DOHH2 (cell line): ENCODE results near the gene EPS15.

Source experiments
- H3F3A ChIP-seq: fragments of 200-600 bp; sonication (generic), shearing (Covaris generic); 2 replicates; pipeline ENCODE4 v1.6.0; 2016; ENCODE audit warnings: antibody characterized with exemption, mild to moderate bottlenecking; ENCODE audit not compliant: control insufficient read depth, insufficient read depth
- H3K27ac ChIP-seq: fragments of 200-600 bp; sonication (generic); 2 replicates; pipeline ENCODE4 v1.5.1; 2014; ENCODE audit warnings: low read depth, mild to moderate bottlenecking, low read length, moderate library complexity
- H3K27me3 ChIP-seq: fragments of 200-600 bp; sonication (generic); 2 replicates; pipeline ENCODE4 v1.6.1; 2014; ENCODE audit warnings: mild to moderate bottlenecking, low read length, mixed read lengths; ENCODE audit not compliant: control insufficient read depth
- H3K36me3 ChIP-seq: fragments of 200-600 bp; sonication (generic); 2 replicates; pipeline ENCODE4 v1.6.1; 2014; ENCODE audit warnings: mild to moderate bottlenecking, low read length, moderate library complexity, mixed read lengths; ENCODE audit not compliant: control insufficient read depth
- H3K4me1 ChIP-seq: fragments of 200-600 bp; sonication (generic); 2 replicates; pipeline ENCODE4 v1.6.1; 2014; ENCODE audit warnings: mild to moderate bottlenecking, low read length, mixed read lengths; ENCODE audit not compliant: control insufficient read depth
- H3K4me2 ChIP-seq: fragments of 200-600 bp; sonication (generic); 2 replicates; pipeline ENCODE4 v1.6.0; 2014; ENCODE audit warnings: mild to moderate bottlenecking, low read length, moderate library complexity
- H3K4me3 ChIP-seq: fragments of 200-600 bp; sonication (generic); 2 replicates; pipeline ENCODE4 v1.5.1; 2014; ENCODE audit warnings: mild to moderate bottlenecking, low read length, mixed read lengths
- H3K79me2 ChIP-seq: fragments of 200-600 bp; sonication (generic); 2 replicates; pipeline ENCODE4 v1.6.1; 2014; ENCODE audit warnings: mild to moderate bottlenecking, low read length, mixed read lengths; ENCODE audit not compliant: control insufficient read depth
- H3K9me2 ChIP-seq: fragments of 200-600 bp; sonication (generic); replicated peaks from 2 replicates; pipeline ENCODE4 v1.6.1; 2014; ENCODE audit warnings: mild to moderate bottlenecking, low read length, mixed read lengths; ENCODE audit not compliant: control insufficient read depth
- H3K9me3 ChIP-seq: fragments of 200-600 bp; sonication (generic); 2 replicates; pipeline ENCODE4 v1.6.1; 2014; ENCODE audit warnings: antibody characterized with exemption, low read length, mixed read lengths; ENCODE audit not compliant: control insufficient read depth, insufficient read depth
- H4K20me1 ChIP-seq: fragments of 200-600 bp; sonication (generic); 2 replicates; pipeline ENCODE4 v1.6.0; 2014; ENCODE audit warnings: low read depth, mild to moderate bottlenecking, antibody characterized with exemption, low read length, moderate library complexity; ENCODE audit not compliant: control insufficient read depth, insufficient read depth
- EZH2phosphoT487 ChIP-seq: fragments of 200-600 bp; sonication (generic); IDR thresholded peaks from 2 replicates; pipeline ENCODE4 v1.6.1; 2017; ENCODE audit warnings: borderline replicate concordance, mild to moderate bottlenecking, antibody characterized with exemption, low read length, moderate library complexity, mixed read lengths
- TF ChIP-seq, protein P1 (sequence below): fragments of 200-600 bp; sonication (generic); IDR thresholded peaks from one replicate; pipeline ENCODE4 v1.5.1; 2014; ENCODE audit warnings: antibody characterized with exemption, mild to moderate bottlenecking, low read depth, low read length; ENCODE audit not compliant: poor library complexity, severe bottlenecking

EPS15 gene

DNA sequence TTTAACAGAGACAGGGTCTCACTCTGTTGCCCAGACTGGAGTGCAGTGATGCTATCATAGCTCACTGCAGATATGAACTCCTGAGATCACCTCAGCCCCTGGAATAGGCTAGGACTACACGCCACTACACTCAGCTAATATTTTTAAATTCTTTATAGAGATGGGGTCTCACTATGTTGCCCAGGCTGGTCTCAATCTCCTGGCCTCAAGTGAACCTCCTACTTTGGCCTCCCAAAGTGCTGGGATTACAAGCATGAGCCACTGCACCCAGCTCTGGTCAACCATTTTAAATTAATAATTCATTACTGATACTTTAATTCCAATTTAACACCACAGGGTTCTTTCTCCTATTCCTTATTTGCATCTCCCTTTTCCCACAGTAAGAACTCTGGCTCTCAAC is 18.5 kb upstream of the EPS15 start:
- Histone ChIP-seq H3K9me3 (no peaks in the 10 kb centered on the region), H3K36me3 (no peaks in the 10 kb centered on the region), H3K4me2 (no peak overlapping the region), H3K4me3 (no peak overlapping the region), H3K27ac (no peak overlapping the region), H3K4me1 (peaks cover 15% of the 10 kb centered on the region), H3K9me2 (no peaks in the 10 kb centered on the region), H3K79me2 (no peaks in the 10 kb centered on the region), H3K27me3 (no peaks in the 10 kb centered on the region), H3F3A (no peaks in the 10 kb centered on the region), H4K20me1 (no peaks in the 10 kb centered on the region)
- no peak for TF ChIP-seq EZH2phosphoT487
- TF ChIP-seq, protein P1, sequence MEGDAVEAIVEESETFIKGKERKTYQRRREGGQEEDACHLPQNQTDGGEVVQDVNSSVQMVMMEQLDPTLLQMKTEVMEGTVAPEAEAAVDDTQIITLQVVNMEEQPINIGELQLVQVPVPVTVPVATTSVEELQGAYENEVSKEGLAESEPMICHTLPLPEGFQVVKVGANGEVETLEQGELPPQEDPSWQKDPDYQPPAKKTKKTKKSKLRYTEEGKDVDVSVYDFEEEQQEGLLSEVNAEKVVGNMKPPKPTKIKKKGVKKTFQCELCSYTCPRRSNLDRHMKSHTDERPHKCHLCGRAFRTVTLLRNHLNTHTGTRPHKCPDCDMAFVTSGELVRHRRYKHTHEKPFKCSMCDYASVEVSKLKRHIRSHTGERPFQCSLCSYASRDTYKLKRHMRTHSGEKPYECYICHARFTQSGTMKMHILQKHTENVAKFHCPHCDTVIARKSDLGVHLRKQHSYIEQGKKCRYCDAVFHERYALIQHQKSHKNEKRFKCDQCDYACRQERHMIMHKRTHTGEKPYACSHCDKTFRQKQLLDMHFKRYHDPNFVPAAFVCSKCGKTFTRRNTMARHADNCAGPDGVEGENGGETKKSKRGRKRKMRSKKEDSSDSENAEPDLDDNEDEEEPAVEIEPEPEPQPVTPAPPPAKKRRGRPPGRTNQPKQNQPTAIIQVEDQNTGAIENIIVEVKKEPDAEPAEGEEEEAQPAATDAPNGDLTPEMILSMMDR: no peak

DNA sequence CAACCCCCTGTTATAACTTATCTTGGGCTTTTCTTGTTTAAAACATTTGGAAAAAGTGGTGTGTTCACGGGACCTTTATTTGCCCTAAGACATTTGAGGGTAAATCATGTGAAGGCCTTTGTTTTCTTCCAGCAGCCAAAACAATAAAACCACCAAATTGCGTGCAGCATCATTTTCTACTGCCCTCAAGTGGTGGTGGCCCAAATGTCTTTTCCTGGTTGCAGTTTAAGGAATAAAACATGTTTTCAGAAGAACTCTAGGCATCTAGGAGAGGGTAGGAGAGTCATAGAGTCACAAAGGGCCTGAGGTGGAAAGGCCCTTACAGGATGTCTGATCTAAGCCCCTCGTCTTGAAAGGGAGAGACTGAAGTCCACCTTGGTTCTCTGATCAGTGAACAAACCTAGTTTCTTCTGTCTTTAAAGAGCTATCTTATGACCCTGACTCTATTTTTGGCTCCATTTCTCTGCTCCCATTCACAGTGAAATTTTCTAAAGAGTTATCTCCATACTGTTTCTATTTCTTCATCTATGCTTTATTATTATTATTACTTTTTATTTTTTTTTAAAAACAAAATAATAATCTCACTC is 16.0 kb upstream of the EPS15 start:
- no peaks in the 10 kb centered on the region for H3K79me2 ChIP-seq
- H3K27me3 ChIP-seq: no peaks in the 10 kb centered on the region
- no peaks in the 10 kb centered on the region for H3K9me3 ChIP-seq
- no peaks in the 10 kb centered on the region for H3K9me2 ChIP-seq
- no peaks in the 10 kb centered on the region for H4K20me1 ChIP-seq
- no peak overlapping the region for H3K27ac ChIP-seq
- no peak for TF ChIP-seq EZH2phosphoT487
- TF ChIP-seq, protein P1: peak; percentile 75
- no peak overlapping the region for H3K4me3 ChIP-seq
- H3K4me1 ChIP-seq: peaks cover 15% of the 10 kb centered on the region
- H3K4me2 ChIP-seq: no peak overlapping the region
- H3K36me3 ChIP-seq: no peaks in the 10 kb centered on the region
- H3F3A ChIP-seq: no peaks in the 10 kb centered on the region

DNA sequence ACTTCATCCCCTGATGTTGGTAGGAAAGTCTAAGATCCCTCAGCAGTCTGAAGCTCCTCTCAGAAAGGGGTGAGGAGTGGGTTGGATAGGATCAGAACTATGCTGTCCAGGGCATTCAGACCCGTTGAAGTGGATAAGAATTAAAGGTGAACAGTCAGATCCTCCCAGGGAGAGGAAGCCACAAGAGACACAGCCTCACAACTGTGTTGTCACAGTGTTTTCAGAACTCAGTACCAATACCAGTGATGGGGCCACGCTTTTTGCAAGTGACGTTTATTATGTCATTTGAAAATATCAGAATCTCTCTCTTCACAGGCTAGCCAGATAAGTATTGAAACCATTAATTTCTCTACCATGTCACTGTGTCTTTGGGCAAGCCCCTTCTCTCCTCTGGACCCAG is 15.4 kb upstream of the EPS15 start:
- H3K27me3 ChIP-seq: no peaks in the 10 kb centered on the region

More for the DNA sequence above, 15.4 kb upstream of the EPS15 start:
- H3F3A ChIP-seq: no peaks in the 10 kb centered on the region
- no peaks in the 10 kb centered on the region for H4K20me1 ChIP-seq
- H3K36me3 ChIP-seq: no peaks in the 10 kb centered on the region
- no peak overlapping the region for H3K4me3 ChIP-seq
- peaks cover 15% of the 10 kb centered on the region for H3K4me1 ChIP-seq
- no peak overlapping the region for H3K27ac ChIP-seq
- H3K79me2 ChIP-seq: no peaks in the 10 kb centered on the region
- no peaks in the 10 kb centered on the region for H3K9me3 ChIP-seq
- H3K9me2 ChIP-seq: no peaks in the 10 kb centered on the region
- TF ChIP-seq EZH2phosphoT487: no peak
- TF ChIP-seq, protein P1: no peak
- no peak overlapping the region for H3K4me2 ChIP-seq
